Ramos (cell line): ENCODE measurements around the gene TRPM2.

ENCODE experiments used
- in situ Hi-C: fragments of 300-500 bp; cut with MboI; formaldehyde crosslinking; loops from one replicate; pipeline ENCODE4 v1.14.3; 2022; ENCODE audit warnings: low sequenced_read_pairs; ENCODE audit not compliant: unreplicated experiment

The TRPM2 gene

DNA sequence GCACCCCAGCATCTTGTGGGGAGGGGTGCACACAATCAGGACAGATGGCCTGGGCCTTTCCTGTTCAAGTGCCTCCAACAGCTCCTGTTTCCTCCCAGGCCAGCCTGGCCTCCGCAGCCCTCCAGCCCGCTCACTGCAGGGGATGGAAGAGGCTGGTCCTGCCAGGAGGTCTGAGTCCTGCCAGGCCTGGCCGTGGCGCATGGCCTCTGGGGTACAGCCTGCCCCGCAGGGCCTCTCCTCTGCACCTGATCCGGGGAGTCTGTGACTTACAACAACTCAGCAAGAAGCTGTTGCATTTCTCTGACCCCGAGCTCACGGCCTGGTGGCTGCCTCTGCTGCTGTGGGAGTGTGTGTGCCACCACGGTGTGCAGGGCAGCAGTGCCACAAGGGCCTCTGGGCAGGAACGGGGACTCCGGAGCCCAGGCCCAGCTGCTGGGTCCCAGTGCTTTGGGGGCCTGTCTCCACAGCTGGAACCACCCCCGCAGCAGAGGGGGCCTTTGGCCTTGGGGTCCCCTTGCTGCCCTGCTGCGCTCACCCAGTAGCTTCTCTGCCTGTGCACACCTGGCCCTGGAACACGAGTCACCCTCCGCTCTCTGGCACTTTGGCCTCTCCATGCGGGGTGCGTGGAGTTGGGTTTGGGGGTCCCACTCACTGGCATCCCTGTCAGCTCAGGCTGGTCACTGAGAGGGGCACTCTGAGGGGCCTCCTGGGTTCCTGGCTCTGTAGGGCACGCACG lies 84.4 kb downstream of the TRPM2 start:
- in situ Hi-C loops = loop anchor here (5.0 kb wide), 1 partner anchor 49 kb away; no protein-coding TSS in a partner anchor

DNA sequence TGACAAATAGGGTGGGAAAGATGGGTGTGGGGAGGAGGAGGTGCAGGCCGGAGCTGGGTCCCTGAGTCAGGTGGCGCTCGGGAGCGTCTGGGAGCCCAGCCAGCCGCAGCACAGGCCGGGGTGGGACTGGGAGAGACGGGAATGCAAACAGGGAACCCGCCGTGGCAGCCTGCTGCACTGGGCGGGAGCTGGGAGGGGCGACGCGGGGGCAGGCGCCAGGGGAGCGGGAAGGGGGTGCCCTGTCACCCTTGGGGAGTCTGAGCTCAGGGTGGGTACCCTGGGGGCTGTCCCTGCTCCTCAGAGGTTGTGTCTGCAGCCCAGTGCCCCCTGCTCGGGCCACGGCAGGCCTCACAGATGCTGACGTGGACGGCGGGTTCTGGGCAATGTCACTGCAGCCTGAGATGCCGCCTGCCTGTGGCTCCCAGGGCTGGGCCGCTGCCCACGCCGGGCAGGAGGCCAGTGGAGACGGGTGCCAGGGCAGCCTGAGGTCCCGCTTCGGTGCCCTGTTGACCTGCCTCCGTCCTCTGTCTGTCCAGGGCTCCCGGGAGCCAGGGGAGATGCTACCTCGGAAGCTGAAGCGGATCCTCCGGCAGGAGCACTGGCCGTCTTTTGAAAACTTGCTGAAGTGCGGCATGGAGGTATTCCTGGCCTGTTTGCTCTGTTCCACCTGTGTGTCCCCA lies 85.2 kb downstream of the TRPM2 start:
- in situ Hi-C loops = loop anchor here (5.0 kb wide), 1 partner anchor 49 kb away; no protein-coding TSS in a partner anchor

DNA sequence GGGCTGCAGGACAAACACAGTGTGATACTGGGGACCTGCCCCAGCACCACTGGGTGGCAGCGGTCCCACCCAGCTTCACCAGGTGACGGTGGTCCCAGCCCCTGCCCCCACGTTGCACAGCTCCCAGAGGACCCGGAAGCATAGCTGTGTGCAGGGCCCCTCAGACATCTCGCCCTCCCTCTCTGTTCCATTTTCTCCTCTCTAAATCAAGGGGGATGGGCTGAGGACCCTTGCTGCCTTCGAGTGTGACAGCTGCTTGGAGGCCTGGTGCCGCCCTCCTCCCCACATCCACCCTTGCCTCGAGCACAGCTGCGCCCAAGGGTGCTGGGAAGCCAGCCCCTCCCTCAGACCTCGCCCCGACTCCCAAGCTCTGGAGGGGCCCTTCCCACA lies 85.8 kb downstream of the TRPM2 start:
- in situ Hi-C loops = loop anchor here (5.0 kb wide), 1 partner anchor 48 kb away; no protein-coding TSS in a partner anchor

DNA sequence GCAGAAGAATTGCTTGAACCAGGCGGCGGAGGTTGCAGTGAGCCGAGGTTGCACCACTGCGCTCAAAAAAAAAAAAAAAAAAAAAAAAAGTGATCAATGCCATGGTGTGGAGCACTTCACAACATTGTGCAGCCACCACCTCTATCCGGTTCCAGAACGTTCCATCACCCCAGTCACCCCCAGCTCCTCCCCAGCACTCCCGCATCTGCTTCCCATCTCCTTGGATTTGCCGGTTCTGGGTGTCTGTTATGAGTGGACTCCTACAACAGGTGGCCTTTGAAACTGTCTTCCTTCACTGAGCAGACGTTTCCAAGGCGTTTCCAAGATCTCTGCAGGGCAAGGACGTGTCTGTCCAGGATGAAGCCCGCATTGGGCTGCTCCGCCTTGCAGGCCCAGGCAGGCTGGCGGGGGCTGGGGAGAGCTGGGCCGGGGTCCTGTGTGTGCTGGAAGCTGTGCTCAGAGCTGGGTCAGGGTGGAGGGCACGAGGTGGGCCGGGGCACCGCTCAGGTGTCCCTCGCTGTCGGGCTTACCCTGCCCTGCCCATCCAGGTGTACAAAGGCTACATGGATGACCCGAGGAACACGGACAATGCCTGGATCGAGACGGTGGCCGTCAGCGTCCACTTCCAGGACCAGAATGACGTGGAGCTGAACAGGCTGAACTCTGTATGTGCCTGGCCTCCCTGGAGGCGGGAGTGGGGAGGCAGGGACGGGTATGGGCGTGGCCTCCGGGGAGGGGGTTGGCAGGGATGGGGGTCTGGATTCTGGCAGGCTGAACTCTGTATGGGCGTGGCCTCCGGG lies 87.0 kb downstream of the TRPM2 start:
- in situ Hi-C loops = no loop called here

DNA sequence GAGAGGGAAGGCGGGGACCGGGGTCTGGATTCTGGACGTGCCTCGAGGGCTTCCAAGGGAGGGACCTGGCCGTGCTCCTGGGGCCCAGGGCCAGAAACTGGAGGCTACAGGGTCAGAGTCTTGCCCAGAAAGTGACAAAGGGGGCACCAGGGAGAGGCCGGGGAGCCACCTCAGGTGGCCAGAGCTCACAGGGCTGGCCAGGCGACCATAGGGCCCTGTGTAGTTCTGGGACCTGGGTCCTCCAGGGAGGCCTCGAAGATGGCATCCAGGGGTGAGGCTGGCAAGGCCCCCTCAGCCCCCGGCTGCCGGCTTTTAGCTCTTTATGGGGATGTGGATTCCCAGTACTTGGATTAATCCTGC lies 87.6 kb downstream of the TRPM2 start:
- in situ Hi-C loops = no loop called here

DNA sequence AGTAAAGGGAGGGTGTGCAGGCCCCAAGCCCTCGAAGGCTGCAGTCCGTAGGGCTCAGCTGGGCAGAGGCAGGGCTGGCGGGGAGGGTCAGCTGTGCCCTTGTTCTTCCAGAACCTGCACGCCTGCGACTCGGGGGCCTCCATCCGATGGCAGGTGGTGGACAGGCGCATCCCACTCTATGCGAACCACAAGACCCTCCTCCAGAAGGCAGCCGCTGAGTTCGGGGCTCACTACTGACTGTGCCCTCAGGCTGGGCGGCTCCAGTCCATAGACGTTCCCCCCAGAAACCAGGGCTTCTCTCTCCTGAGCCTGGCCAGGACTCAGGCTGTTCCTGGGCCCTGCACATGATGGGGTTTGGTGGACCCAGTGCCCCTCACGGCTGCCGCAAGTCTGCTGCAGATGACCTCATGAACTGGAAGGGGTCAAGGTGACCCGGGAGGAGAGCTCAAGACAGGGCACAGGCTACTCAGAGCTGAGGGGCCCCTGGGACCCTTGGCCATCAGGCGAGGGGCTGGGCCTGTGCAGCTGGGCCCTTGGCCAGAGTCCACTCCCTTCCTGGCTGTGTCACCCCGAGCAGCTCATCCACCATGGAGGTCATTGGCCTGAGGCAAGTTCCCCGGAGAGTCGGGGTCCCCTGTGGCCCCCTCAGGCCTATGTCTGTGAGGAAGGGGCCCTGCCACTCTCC lies 88.3 kb downstream of the TRPM2 start:
- in situ Hi-C loops = no loop called here

DNA sequence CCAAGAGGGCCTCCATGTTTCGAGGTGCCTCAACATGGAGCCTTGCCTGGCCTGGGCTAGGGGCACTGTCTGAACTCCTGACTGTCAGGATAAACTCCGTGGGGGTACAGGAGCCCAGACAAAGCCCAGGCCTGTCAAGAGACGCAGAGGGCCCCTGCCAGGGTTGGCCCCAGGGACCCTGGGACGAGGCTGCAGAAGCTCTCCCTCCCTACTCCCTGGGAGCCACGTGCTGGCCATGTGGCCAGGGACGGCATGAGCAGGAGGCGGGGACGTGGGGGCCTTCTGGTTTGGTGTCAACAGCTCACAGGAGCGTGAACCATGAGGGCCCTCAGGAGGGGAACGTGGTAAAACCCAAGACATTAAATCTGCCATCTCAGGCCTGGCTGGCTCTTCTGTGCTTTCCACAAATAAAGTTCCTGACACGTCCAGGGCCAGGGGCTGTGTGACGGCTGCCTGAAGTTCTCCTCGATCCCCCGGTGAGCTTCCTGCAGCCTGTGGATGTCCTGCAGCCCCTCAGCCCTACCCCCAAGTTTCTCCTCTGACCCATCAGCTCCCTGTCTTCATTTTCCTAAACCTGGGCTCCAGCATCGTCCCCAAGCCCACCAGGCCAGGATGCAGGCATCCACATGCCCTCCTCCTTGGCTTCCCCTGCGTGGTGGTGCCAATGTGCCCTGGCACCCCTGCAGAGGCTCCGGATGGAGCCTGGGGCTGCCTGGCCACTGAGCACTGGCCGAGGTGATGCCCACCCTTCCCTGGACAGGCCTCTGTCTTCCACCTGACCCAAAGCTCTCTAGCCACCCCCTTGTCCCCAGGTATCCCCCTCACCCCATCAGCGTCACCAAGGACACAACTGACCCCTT lies 89.1 kb downstream of the TRPM2 start:
- in situ Hi-C loops = no loop called here

DNA sequence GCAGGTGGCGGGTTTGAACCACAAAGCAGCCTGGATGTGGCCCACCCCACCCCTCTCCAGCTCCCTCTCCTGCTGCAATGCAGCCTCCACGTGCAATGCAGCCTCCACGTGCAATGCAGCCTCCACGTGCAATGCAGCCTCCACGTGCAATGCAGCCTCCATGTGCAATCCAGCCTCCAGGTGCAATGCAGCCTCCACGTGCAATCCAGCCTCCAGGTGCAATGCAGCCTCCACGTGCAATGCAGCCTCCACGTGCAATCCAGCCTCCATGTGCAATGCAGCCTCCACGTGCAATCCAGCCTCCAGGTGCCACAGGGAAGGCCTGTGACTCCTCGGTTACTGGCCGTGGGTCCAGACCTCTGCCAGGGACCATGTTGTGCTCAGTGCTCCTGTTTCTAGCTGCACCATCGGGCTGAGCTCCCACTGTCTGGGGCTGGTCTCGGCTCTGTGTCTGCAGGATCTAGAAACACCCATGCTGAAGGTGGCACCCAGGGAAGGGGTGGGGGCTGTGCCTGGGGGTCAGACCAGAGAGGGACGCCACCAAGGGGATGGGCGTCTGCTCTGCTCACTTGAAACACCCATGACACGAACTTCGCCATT lies 90.0 kb downstream of the TRPM2 start:
- in situ Hi-C loops = no loop called here

DNA sequence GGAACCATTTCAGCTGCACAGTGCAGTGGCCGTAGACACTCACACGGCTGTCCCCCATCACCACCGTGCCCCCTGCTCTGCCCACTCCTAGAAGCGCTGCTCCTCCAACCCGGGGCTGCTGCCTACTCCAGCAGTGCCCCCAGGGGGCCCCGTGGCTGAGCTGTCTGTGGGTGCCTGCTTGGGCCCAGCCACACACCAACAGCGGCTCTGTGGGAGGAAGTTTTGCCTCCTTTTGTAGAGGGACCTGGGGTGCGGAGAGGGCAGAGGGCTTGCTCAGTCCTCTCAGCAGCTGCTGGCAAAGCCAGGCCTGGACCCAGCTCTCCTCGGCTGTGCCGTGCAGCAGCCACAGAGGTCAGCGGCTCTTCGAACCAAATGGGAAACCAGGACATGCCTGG lies 90.5 kb downstream of the TRPM2 start:
- in situ Hi-C loops = no loop called here

DNA sequence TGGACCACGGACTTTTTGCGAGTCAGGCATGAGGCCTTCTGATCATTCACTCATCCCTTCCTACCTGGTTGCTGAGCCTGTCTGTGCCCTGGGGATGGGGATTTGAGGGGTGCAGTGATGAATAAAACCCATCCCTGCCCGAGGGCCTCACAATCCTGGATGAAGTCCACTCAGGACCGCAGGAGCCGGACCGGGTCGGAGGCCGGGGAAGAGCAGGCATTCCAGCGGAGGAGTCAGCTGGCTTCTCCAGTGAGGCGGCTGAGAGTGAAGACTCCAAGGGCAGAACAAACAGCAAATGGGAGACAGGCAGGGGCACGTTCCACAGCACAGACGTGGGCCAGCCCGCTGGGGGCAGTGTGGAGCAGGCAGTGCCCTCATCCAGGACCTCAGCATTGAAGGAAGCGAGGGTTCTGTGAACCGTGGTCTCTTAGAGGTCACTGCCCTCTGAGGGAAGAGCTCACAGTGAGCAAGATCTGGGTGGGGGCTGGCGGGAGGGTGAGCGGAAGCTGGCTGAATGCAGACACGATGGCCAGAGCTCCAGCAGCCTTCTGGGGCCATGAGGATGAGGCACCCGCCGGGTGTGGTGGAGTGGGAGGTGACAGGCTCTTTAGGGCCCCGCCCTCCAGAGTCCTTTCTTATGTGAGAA lies 91.0 kb downstream of the TRPM2 start:
- in situ Hi-C loops = no loop called here

DNA sequence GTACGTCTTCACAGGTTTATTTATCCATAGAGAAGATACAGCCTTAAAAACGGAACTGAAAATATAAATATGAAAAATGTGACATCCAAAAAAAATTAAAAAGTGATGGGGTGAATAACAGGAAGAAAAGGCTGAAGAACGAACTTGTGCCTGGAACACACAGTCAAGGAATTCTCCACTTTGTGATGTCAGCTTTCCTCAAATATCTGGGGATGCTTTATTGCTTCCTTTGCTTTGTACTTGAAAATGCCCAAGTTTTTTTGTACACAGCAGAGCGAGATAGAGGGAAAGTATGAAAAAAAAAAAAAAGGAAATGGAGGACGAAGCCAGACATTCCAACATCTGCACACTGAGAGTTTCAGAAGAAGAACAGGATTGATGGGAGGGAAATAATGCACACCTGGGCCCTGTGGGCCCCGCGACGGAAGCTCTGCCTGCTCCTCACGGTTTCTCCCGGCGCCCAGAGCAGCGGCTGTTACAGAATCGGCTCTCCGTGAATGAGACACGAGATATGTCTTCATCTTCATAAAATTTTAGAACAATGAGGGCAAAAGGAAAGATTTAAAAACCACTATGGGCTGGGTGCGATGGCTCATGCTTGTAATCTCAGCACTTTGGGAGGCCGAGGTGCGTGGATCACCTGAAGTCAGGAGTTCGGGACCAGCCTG lies 91.9 kb downstream of the TRPM2 start:
- in situ Hi-C loops = no loop called here

DNA sequence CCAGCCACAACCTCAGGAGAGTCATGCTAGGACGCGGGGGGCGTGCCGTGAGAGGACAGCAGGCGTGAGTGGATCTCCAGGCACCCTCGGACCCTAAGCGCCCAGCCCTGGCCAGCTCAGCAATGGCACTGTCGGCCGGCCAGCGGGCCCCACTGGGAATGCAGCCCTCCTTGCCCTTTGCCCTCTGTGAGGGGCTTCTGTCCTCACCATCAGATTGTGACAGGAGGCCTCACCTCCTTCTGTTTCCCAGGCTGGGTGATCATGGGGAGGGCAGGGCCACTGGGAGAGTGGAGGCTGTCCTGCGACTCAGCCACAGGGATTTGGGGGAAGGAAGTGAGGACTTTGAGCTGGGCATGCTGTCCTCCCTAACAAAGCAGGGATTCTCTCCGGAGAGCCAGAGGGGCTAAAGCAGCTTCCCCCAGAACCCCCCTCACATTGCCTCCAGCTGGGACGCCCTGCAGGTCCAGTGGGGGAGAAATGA lies 95.3 kb downstream of the TRPM2 start:
- in situ Hi-C loops = no loop called here

DNA sequence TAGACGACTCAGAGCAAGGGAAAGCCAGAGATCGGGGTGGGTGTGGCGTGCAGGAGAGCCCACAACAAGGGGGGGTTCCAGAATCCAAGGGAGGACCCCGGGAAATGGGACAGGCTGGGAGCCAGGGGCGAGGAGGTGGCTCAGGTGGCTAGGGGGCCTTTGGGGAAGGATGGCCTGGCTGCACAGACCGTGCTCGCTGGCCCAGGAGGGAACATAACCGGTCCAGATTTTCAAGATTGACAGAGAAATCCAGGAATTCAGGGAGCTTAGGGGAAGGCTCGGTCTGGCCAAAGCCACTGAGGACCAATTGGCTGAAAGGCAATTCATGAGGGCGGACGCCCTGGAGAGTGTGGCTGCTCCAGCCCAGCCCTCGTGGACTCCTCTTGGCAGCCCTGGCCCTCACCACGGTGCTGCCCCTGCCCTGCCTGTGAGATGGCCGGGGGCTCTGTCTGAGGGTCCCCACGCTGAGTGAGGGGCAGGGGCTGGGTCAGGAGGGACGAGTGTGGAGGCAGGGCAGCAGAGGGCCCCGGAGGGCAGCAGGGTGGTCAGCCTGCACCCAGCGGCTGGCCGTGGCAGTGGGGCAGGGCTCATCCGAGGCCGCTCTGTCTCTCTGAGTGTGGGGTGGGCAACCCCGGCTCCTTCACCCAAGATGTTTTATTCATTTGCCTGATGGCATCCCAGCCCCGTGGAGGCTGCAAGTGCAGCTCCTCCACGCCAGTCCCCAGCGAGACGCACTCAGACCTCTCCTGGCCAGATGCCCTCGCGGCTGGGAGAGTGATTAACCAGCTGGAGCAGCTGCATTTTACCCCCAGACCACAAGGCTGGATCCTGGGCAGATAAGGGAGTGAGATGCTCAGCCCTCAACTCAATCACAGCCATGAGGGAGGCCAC lies 96.3 kb downstream of the TRPM2 start:
- in situ Hi-C loops = no loop called here

DNA sequence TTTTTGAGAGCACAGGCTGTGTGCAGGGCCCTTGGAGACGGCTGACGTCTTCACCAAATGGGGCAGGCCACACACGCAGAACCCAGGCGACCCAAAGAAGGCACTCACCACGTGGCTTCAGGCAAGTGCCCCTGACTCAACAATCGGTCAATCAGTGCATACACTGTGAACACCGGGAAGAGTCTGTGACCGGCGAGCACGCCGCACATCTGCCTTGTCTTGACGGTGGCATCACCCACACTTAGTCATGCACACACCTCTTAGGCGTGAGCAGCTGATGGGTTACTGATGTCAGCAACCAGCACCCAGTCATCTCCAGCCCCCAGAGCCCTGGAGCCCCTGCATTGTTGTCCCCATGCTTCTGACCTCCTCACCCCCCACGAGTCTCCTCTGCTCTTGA lies 97.0 kb downstream of the TRPM2 start:
- in situ Hi-C loops = no loop called here

DNA sequence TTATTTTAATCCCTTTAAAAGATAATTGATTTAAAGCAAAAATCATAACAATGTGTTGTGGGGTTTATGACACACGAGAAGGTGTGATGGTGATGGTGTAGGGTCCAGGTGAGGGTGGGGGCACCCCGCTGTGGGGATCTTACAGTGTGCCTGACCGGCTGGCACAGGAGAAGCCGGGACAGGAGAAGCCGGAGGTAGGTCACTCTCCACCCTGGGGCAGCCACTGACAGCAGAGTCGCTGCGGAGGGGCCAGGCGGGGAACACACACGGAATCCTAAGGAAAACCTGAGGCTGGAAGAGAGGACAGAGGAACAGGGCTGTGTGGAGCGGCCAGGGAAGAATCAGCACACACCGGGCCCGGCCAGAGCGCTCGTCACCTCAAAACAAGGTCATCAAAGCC lies 97.6 kb downstream of the TRPM2 start:
- in situ Hi-C loops = no loop called here

DNA sequence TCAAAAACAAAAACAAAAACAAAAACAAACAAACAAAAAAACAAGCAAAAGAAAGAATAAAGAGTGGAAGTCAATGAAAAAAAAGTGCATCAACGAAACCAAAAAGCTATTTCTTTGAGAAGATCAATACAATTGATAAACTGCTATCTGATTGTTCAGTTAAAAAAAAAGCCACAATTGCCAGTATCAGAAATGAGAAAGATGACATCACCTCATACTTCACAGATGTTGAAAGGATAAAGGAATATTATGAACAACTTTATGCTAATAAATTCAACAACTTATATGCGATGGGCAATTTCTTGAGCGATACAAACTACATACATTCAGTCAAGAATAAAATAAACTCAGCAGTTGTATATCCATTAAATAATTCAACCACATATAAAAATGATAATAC lies 99.7 kb downstream of the TRPM2 start:
- in situ Hi-C loops = no loop called here

DNA sequence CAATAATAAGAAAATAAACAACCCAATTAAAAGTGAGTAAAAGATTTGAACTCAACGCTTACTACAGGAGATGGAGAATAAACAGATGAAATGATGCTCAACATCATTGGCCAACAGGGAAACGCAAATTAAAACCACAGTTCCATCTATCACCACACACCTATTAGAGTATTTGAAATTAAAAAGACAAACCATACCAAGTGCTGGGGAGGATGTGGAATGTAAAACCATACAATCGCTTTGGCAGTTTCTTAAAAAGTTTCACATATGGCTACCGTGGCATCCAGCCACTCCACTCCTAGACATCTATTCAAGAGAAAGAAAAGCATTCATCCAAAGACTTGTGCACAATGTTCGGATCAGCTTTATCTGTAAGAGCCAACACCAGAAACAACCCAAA lies 100.6 kb downstream of the TRPM2 start:
- in situ Hi-C loops = no loop called here
